Measurements from ENCODE around the gene L3MBTL4. TPM values are rescaled to one million over a fixed set of nuclear protein-coding genes. Genes with fewer than 3 reads are reported as not detected.

The L3MBTL4 gene
- total RNA-seq, 1 donor from 2014 or later: 7.5 TPM

GRCh38 chr18:6366776-6367175, 47.9 kb downstream of the L3MBTL4 start:
- no peak for DNase-seq (ENCODE audit: low spot score)

GRCh38 chr18:6365385-6365784, 49.3 kb downstream of the L3MBTL4 start:
- no peak for DNase-seq (ENCODE audit: low spot score)

GRCh38 chr18:6363216-6363615, 51.5 kb downstream of the L3MBTL4 start:
- no peak for DNase-seq (ENCODE audit: low spot score)

GRCh38 chr18:6362559-6363129, 52.1 kb downstream of the L3MBTL4 start:
- no peak for DNase-seq (ENCODE audit: low spot score)

GRCh38 chr18:6357668-6358067, 57.0 kb downstream of the L3MBTL4 start:
- DNase-seq (ENCODE audit: low spot score): no peak

GRCh38 chr18:6355789-6356589, 58.7 kb downstream of the L3MBTL4 start:
- no peak for DNase-seq (ENCODE audit: low spot score)

GRCh38 chr18:6352275-6352674, 62.4 kb downstream of the L3MBTL4 start:
- DNase-seq (ENCODE audit: low spot score): no peak

GRCh38 chr18:6342990-6343389, 71.7 kb downstream of the L3MBTL4 start:
- no peak for DNase-seq (ENCODE audit: low spot score)

GRCh38 chr18:6341709-6342108, 73.0 kb downstream of the L3MBTL4 start:
- DNase-seq (ENCODE audit: low spot score): no peak

GRCh38 chr18:6341303-6341702, 73.4 kb downstream of the L3MBTL4 start:
- DNase-seq (ENCODE audit: low spot score): no peak

GRCh38 chr18:6340121-6340520, 74.6 kb downstream of the L3MBTL4 start:
- no peak for DNase-seq (ENCODE audit: low spot score)

GRCh38 chr18:6336239-6336638, 78.5 kb downstream of the L3MBTL4 start:
- DNase-seq (ENCODE audit: low spot score): no peak

GRCh38 chr18:6333981-6334380, 80.7 kb downstream of the L3MBTL4 start:
- no peak for DNase-seq (ENCODE audit: low spot score)

- DNase-seq (ENCODE audit: low spot score): no peak
These were observed 82.8 kb downstream of the L3MBTL4 start for GRCh38 chr18:6331872-6332271.

GRCh38 chr18:6330786-6331185, 83.9 kb downstream of the L3MBTL4 start:
- no peak for DNase-seq (ENCODE audit: low spot score)

GRCh38 chr18:6328621-6329010, 86.1 kb downstream of the L3MBTL4 start:
- no peak for DNase-seq (ENCODE audit: low spot score)

- DNase-seq (ENCODE audit: low spot score): no peak
These were observed 86.7 kb downstream of the L3MBTL4 start for GRCh38 chr18:6327895-6328620.

GRCh38 chr18:6327485-6327884, 87.2 kb downstream of the L3MBTL4 start:
- DNase-seq (ENCODE audit: low spot score): no peak

GRCh38 chr18:6326566-6326965, 88.1 kb downstream of the L3MBTL4 start:
- DNase-seq (ENCODE audit: low spot score): no peak

- no peak for DNase-seq (ENCODE audit: low spot score)
These were observed 91.3 kb downstream of the L3MBTL4 start for GRCh38 chr18:6323319-6323889.

GRCh38 chr18:6315517-6316331, 99.0 kb downstream of the L3MBTL4 start:
- DNase-seq (ENCODE audit: low spot score): no peak

Data from mesenteric fat pad (tissue), 1 donor.